Activated CD8-positive, alpha-beta memory T cell treated with anti-CD3 and anti-CD28 coated beads, Interleukin-2, amount 50 U/mL, for 4 hours (primary cell): Measurements from ENCODE around the gene TPPP3.
A peak's percentile ranks its signal among the peaks of the same experiment; 100 is the strongest.

Experiments
- DNase-seq: peaks from one replicate; pipeline ENCODE4 v3.0.0-alpha.2; 2020

The TPPP3 gene

DNA sequence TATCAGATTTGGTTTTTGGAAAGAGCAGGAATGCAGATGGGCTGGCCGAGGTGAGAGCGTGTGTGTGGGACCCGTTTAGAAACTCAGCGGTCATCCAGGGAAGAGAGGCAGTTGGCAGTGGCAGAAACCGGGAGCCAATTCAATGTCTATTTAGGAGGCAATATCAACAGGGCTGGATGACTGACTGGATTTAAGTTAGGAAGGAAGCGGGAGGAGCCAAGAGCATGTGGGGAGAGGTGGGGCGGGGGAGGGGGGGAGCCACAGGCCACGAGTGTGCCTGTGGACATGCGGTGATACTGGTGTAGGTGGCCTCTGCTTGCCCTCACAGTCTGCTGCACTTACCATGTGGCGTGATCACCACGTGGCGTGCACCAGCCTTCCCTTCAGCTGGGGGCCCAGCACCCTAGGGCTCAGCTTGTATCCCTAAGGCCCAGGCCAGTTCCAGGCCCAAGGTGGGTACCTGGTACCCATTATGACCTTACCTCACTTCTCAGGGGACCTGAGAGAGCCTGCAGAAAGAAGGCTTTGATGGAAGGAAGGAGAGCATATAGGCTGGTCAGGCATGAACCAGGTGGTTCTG, 10.8 kb upstream of the TPPP3 start:
- no peak for DNase-seq

DNA sequence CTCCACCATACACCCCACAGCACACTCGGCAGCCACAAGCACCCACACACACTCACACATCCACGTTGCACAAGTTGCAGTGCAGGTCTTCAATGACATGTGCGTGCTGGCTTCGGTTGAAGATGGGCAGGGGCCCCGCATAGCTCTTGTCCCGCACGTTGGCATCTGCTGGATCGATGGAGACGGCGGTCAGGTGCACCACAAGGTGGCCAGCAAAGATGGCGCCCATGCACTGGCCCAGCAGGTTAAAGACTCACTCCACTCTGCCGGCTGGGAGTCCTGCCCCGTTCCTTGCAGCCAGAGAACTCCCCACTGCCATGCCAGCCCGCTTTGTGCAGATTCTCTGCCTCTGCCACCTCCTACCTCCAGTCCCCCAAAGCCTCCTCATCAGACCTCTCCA, 7.6 kb upstream of the TPPP3 start:
- no peak for DNase-seq

DNA sequence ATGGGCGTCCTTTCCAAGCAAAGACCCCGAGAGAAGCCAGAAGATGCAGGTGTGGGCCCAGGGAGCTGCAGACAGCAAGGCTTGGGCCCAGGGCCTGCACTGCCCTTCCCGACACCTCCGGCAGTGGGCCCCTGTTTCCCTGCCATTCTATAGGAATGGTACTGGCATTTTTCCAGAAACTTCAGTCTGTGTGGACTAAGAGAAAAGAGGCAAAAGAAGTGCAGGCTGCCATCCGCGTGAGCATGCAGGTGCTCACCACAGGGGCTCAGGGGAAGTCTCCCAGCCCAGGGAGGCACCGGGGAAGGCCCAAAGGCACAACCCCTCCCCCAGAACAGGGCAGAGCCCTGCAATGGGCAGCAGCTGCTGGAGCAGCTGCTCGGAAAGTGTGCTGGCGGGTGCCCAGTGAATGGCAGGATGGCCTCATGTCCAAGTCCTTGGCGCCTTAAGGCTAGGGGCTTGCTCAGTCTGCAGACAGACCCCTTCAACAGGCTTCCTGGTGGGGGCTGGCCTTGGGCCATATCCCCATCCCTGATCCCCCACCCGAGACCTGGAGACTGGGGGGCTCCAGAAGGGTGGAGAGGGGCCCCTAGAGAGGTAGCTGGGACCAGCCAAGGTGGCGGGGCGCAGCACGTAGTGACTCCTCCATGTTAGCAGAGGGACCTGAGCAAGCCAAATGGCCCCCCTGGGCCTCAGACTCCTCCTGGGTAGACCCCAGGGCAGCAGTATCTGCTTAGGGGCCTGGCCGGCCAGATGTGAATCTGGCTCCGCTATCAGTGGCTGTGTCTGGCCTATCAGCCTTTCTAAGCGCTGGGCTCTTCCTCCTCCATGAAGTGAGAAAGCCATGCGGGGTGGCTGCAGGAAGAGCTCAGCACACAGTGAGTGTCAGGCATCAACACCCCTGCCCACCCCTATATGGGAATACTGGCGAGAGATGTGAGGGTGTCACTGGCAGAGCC, 6.7 kb upstream of the TPPP3 start:
- DNase-seq = no peak

GRCh38 chr16:67399218-67399733, 6.0 kb upstream of the TPPP3 start:
- peak; percentile 38 for DNase-seq

DNA sequence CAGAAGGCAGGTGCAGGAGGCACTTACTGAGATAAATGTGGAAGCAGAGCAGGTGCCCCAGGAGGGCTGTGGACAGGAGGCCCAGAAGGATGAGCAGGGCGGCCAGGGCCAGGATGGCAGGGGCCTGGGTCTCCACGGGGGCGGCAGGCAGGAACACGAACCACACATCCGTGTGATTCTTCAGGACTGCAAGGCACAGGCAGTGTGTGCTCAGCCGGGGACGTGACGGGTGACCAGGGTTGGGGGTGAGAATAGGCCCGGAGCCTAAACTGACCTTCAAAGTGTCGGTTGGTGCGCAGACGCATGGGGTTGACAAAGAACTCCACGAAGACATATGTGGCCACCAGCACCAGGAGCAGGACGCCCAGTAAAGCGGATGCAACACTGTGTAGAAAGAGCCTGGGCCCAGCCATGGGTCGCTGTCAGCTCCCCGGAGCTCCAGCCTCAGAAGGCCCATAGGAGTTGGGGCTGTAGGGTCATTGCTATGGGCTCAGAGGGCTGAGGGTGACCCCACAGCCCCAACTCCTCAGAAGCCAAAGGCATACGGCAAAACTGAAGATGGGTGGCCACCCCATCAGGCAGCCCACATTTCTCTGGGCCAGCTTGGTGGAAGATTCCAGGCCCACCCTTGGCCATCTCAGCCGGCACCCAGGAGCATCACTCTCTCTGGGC, 5.4 kb upstream of the TPPP3 start:
- no peak for DNase-seq

DNA sequence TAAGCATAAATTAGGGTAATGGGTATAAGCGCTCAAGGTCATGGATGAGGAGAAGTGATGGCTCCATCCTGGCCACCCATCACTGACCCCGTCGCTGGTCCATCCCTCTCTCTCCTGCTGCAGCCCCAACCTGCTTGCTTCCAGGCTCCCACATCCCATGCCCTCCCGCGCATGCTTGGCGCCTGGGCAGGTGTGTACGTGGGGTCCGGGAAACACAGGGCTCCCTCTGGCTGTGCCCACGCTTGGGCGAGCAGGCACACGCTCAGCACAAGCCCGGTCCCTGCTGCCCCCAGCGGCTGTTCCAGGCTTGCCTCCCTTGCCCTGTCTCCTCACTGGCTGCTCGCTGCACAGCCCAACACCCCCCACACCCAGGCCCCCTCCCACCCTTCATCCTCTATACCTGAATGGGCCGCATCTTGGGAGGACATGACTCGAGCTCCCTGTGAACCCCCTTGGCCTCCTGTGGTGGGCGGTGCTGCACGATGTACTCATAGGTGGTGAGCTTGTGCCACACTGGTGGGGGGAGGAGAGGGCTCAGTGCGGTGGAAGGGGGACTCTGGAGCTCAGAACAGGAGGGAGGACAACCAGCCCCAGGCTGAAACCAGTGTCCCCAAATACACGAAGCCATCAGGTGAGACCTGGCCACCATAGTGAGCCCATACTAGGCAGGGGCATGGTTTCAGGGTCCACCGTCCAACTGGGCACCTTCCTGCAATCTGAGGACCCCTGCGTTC, 4.7 kb upstream of the TPPP3 start:
- DNase-seq = no peak

- no peak for DNase-seq
These were observed 3.9 kb upstream of the TPPP3 start for GRCh38 chr16:67397036-67397801.

DNA sequence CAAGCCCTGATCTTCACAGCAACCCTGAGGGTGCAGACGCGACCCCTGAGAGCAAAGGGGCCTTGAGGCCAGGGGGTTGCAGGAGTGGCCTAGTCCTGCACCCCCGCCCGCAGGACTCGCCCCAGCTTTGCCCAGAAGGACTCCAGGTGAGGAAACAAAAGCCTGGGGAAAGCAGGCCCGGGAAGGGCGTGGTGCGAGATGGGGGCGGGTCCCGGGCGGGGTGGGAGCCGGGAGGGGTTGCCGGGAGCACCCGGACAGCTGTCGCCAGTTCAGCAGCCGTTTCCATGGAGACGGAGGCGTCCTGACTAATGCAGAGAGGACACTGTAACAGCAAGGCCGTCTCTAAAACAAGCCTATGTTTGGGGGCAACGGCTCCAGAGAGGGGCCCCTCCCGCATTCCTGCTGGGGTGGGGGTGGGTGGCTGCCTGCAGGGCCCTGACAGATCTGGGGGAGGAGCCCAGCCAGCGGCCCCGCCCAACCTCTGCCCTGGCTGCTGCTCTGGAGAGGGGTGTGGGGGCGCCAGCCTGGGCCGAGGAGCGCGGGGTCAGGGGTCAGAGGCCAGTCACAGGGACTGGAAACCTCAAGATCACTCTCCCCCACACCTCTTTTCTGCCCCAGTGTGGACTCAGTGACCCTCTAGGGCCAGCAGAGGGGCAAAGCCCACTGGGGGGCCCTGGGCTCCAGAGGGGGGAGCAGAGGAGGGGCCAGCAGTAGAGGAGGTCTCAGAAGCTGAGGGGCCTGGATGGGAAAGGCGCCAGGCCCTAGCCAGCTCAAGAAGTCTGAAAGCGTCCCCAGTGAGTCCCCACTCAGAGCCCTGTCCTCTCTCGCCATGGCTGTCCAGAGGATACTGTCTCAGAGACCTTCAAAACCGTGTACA, 3.1 kb upstream of the TPPP3 start:
- DNase-seq = no peak

GRCh38 chr16:67395458-67396158, 2.3 kb upstream of the TPPP3 start:
- no peak for DNase-seq

- no peak for DNase-seq
These were observed 1.8 kb upstream of the TPPP3 start for GRCh38 chr16:67395105-67395457.

DNA sequence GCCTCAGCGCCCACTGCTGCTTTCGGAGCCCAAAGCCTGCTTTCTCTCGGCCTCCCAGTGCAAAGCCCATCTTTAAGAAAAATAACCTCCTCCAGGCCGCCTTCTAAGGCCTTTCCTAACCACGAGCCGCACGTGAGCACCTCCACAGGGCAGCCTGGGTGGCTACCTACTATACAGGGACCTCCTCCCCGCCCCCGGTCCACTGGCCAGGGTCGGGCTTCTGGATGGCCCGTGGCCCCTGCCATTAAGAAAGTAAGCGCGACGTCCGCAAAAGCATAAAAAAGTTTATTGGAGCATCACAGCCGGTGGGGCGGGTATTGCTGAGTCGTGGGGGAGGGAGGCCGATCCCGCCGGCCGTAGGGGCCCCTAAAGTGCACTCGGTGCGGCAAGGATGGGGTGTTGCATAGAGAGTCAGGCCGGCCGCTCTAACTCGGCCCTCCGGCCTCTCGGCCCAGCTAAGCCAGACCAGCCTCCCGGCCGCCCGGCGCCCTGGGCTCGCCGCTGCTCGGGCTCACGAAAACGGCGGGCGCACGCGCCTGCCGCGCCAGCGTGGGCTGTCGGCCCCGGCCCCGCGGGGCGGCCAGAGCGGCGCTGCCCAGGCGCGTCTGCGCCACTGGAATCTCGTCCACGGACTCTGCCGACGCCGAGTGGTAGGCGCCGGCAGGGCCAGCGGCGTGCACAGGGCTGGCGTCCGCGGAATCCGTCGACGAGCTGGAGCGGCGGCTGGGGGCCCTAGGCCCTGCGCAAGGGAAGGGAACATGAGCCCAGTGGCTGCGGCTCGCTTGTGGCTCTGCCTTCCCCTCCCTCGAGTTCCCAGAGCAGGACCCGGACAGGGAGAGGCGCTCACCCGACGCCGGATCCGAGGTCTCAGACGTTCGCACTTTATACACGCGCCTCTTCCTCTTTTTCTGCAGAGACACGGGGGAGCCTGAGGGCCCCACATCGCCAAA, 1.1 kb upstream of the TPPP3 start:
- no peak for DNase-seq

- DNase-seq = no peak
These were observed 473 bp upstream of the TPPP3 start for GRCh38 chr16:67393788-67394154.

GRCh38 chr16:67392301-67393059, 818 bp downstream of the TPPP3 start:
- no peak for DNase-seq

- DNase-seq = no peak
These were observed 1.6 kb downstream of the TPPP3 start for GRCh38 chr16:67391424-67392300.

DNA sequence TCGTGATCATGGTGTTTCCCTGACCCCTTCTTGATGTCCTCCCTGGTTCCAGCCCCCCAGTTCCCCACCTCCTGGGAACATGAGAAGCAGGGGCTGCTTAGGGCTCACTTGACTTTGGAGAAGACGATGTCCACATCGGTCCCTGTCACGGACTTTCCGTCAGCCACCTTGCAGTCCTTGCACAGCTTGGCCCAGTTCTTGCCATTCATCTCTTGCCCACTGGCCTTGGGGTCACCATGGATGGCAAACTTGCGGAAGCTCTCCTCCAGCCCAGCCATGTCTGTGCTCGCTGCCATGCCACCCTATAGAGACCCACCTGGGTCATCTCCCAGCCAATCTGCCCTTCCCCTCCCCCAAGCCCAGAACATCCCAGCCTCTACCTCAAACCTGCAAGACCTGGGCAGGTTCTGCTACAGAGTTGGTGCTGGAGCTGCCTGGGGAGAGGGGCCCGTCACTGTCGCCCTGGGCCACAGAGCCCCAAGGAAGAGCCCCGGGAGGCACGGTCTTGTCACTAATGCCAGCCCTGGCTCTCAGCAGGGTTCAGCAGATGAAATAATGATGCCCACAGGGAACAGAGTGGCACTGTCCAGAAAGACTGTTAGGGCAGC, 2.4 kb downstream of the TPPP3 start:
- DNase-seq = no peak

GRCh38 chr16:67389911-67390815, 3.1 kb downstream of the TPPP3 start:
- no peak for DNase-seq
